Measurements from ENCODE around the gene PLCB4.

- TF ChIP-seq CTCF (IDR thresholded peaks at IDR 0.05) (no peak), EP300 (IDR thresholded peaks at IDR 0.05) (no peak)
Observed at GRCh38 chr20:9061434-9061833, 7.5 kb upstream of the PLCB4 start.
